Fibroblast of lung (primary cell): Measurements from ENCODE around the gene RPS6KA4. TPM values are rescaled to one million over a fixed set of nuclear protein-coding genes. Genes with fewer than 3 reads are reported as not detected.
A peak's percentile ranks its signal among the peaks of the same experiment; 100 is the strongest.
"Not testable (repeated sequence)": the region's sequence is repeated elsewhere in the genome, so short reads cannot be mapped to it uniquely, and the experiment has no call there.

Experiments
- DNase-seq, 2 donors: peaks; one replicate each; pipeline versions ENCODE4 v3.0.0 to v3.0.0-alpha.2; 2010; ENCODE audit warnings: low read depth in 2 of 2
- H2AFZ ChIP-seq: 2 replicates; pipeline ENCODE4 v1.5.1; 2012; ENCODE audit warnings: low read length, control low read depth, inconsistent platforms
- H3K27ac ChIP-seq: 2 replicates; pipeline ENCODE4 v1.5.1; 2011; ENCODE audit warnings: low read length, control low read depth; ENCODE audit not compliant: insufficient read depth
- H3K27me3 ChIP-seq: 2 replicates; pipeline ENCODE4 v1.5.1; 2011; ENCODE audit warnings: mild to moderate bottlenecking, low read length; ENCODE audit not compliant: control insufficient read depth, insufficient read depth
- H3K36me3 ChIP-seq: 2 replicates; pipeline ENCODE4 v1.5.1; 2011; ENCODE audit warnings: low read length; ENCODE audit not compliant: control insufficient read depth, insufficient read depth
- H3K4me1 ChIP-seq: 2 replicates; pipeline ENCODE4 v1.5.1; 2011; ENCODE audit warnings: low read length; ENCODE audit not compliant: control insufficient read depth, insufficient read depth; ENCODE audit errors: extremely low read depth
- H3K4me2 ChIP-seq: 2 replicates; pipeline ENCODE4 v1.5.1; 2011; ENCODE audit warnings: low read length, control low read depth; ENCODE audit not compliant: insufficient read depth; ENCODE audit errors: extremely low read depth
- H3K4me3 ChIP-seq, 4 experiments: fragments of 200-600 bp in 1 of 4; sonication (generic) in 1 of 4; replicated peaks in 1 of 4; 2 replicates each; pipeline ENCODE4 v1.5.1; 2011 to 2016; ENCODE audit warnings: low read length in 4 of 4, low read depth in 3 of 4, mild to moderate bottlenecking in 3 of 4, control low read depth in 2 of 4, inconsistent platforms in 1 of 4, mixed read lengths in 1 of 4; ENCODE audit not compliant: insufficient read depth in 1 of 4; ENCODE audit errors: control extremely low read depth in 1 of 4
- H3K79me2 ChIP-seq: 2 replicates; pipeline ENCODE4 v1.5.1; 2012; ENCODE audit warnings: mild to moderate bottlenecking, low read length, inconsistent platforms; ENCODE audit not compliant: control insufficient read depth, insufficient read depth
- H3K9ac ChIP-seq: 2 replicates; pipeline ENCODE4 v1.5.1; 2011; ENCODE audit warnings: mild to moderate bottlenecking, low read length, control low read depth; ENCODE audit not compliant: insufficient read depth
- H3K9me3 ChIP-seq: 2 replicates; pipeline ENCODE4 v1.5.1; 2012; ENCODE audit warnings: low read depth, low read length; ENCODE audit not compliant: control insufficient read depth, insufficient read depth
- H4K20me1 ChIP-seq: 2 replicates; pipeline ENCODE4 v1.5.1; 2011; ENCODE audit warnings: low read length; ENCODE audit not compliant: control insufficient read depth, insufficient read depth; ENCODE audit errors: extremely low read depth
- EZH2 ChIP-seq: IDR thresholded peaks from 2 replicates; pipeline ENCODE4 v1.5.1; 2012; ENCODE audit warnings: low read length, control low read depth, mild to moderate bottlenecking; ENCODE audit errors: missing control alignments
- polyA plus RNA-seq, 2 donors: library from polyadenylated mRNA; depleted of rRNA in 1 of 2; stranded (reverse) in 1 of 2; unstranded in 1 of 2; fragments of >200 nt; gene quantifications; 2 replicates each; pipeline ENCODE4 v1.2.1, GENCODE V29; 2011 to 2012; ENCODE audit warnings: missing spikeins in 1 of 2
- total RNA-seq: library from RNA; depleted of rRNA; stranded (reverse); fragments of >200 nt; gene quantifications from 2 replicates; pipeline ENCODE4 v1.2.1, GENCODE V29; 2014
- TF ChIP-seq, protein P1 (sequence below), 2 donors: IDR thresholded peaks in 1 of 2; conservative IDR thresholded peaks in 1 of 2; 1 replicate in 1 of 2; 2 replicates in 1 of 2; pipeline ENCODE4 v1.5.1; 2011 to 2012; ENCODE audit warnings: low read length in 2 of 2, control low read depth in 1 of 2, inconsistent platforms in 1 of 2, low read depth in 1 of 2, mild to moderate bottlenecking in 1 of 2

Gene RPS6KA4
- total and polyA plus RNA-seq, 2 donors (not counting 1 experiment from before 2014, with no cell fraction given) = 15.9 to 27.6 TPM

GRCh38 chr11:64314146-64314804 lies 44.7 kb upstream of the RPS6KA4 start:
- Histone ChIP-seq H4K20me1 (no peaks in the 10 kb centered on the region), H3K9me3 (no peaks in the 10 kb centered on the region), H3K79me2 (peaks cover 13% of the 10 kb centered on the region), H3K4me1 (no peaks in the 10 kb centered on the region), H3K4me3 (peak overlapping the region in 1 of 4 experiments; percentile 27), H3K9ac (peak overlapping the region; percentile 37), H3K27ac (peak overlapping the region; percentile 58), H3K4me2 (peak overlapping the region; percentile 7), H3K36me3 (peaks cover 11% of the 10 kb centered on the region), H2AFZ (no peak overlapping the region), H3K27me3 (no peaks in the 10 kb centered on the region)
- no peak for TF ChIP-seq EZH2
- TF ChIP-seq, protein P1, sequence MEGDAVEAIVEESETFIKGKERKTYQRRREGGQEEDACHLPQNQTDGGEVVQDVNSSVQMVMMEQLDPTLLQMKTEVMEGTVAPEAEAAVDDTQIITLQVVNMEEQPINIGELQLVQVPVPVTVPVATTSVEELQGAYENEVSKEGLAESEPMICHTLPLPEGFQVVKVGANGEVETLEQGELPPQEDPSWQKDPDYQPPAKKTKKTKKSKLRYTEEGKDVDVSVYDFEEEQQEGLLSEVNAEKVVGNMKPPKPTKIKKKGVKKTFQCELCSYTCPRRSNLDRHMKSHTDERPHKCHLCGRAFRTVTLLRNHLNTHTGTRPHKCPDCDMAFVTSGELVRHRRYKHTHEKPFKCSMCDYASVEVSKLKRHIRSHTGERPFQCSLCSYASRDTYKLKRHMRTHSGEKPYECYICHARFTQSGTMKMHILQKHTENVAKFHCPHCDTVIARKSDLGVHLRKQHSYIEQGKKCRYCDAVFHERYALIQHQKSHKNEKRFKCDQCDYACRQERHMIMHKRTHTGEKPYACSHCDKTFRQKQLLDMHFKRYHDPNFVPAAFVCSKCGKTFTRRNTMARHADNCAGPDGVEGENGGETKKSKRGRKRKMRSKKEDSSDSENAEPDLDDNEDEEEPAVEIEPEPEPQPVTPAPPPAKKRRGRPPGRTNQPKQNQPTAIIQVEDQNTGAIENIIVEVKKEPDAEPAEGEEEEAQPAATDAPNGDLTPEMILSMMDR (conservative IDR thresholded peaks at IDR 0.05 in 1 of 2, IDR thresholded peaks at IDR 0.05 in 1 of 2; ENCODE audit: low read depth in 1 of 2, low read length in 2 of 2) = peak in 1 of 2 donors; percentile 35
- no peak for DNase-seq

GRCh38 chr11:64314805-64315561 lies 44.0 kb upstream of the RPS6KA4 start:
- H3K9ac ChIP-seq = no peak overlapping the region
- no peak overlapping the region for H3K27ac ChIP-seq
- DNase-seq = no peak

DNA sequence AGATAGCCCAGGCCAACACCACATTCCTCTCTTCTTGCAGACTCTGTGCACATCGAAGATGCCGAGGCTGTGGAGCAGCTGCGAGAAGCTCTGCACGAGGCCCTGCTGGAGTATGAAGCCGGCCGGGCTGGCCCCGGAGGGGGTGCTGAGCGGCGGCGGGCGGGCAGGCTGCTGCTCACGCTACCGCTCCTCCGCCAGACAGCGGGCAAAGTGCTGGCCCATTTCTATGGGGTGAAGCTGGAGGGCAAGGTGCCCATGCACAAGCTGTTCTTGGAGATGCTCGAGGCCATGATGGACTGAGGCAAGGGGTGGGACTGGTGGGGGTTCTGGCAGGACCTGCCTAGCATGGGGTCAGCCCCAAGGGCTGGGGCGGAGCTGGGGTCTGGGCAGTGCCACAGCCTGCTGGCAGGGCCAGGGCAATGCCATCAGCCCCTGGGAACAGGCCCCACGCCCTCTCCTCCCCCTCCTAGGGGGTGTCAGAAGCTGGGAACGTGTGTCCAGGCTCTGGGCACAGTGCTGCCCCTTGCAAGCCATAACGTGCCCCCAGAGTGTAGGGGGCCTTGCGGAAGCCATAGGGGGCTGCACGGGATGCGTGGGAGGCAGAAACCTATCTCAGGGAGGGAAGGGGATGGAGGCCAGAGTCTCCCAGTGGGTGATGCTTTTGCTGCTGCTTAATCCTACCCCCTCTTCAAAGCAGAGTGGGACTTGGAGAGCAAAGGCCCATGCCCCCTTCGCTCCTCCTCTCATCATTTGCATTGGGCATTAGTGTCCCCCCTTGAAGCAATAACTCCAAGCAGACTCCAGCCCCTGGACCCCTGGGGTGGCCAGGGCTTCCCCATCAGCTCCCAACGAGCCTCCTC lies 43.1 kb upstream of the RPS6KA4 start:
- H3K27me3 ChIP-seq, H3K4me1 ChIP-seq, H2AFZ ChIP-seq, H3K9me3 ChIP-seq, H3K4me2 ChIP-seq, H3K27ac ChIP-seq, H4K20me1 ChIP-seq, DNase-seq, H3K9ac ChIP-seq: not testable (repeated sequence)
- peaks cover 11% of the 10 kb centered on the region for H3K36me3 ChIP-seq
- peak overlapping the region in 1 of 4 experiments; percentile 76 for H3K4me3 ChIP-seq
- peaks cover 13% of the 10 kb centered on the region for H3K79me2 ChIP-seq

More at GRCh38 chr11:64314805-64315561, 44.0 kb upstream of the RPS6KA4 start:
- Histone ChIP-seq H3K79me2 (peaks cover 13% of the 10 kb centered on the region), H3K9me3 (no peaks in the 10 kb centered on the region), H3K4me2 (no peak overlapping the region), H2AFZ (no peak overlapping the region), H4K20me1 (no peaks in the 10 kb centered on the region), H3K36me3 (peaks cover 11% of the 10 kb centered on the region), H3K4me3 (no peak overlapping the region), H3K4me1 (no peaks in the 10 kb centered on the region), H3K27me3 (no peaks in the 10 kb centered on the region)
- TF ChIP-seq, protein P1 (conservative IDR thresholded peaks at IDR 0.05 in 1 of 2, IDR thresholded peaks at IDR 0.05 in 1 of 2; ENCODE audit: low read depth in 1 of 2, low read length in 2 of 2) = no peak
- TF ChIP-seq EZH2 = no peak
